HG03354 (cell line): ENCODE data around the gene FOXP1.
A peak's percentile ranks its signal among the peaks of the same experiment; 100 is the strongest.

ENCODE experiments used
- ATAC-seq: cut with Tn5 transposase; IDR thresholded peaks from one replicate; pipeline ENCODE4 v1.9.1; 2021; ENCODE audit warnings: mild to moderate bottlenecking; ENCODE audit not compliant: unreplicated experiment, poor library complexity, severe bottlenecking

Gene FOXP1

DNA sequence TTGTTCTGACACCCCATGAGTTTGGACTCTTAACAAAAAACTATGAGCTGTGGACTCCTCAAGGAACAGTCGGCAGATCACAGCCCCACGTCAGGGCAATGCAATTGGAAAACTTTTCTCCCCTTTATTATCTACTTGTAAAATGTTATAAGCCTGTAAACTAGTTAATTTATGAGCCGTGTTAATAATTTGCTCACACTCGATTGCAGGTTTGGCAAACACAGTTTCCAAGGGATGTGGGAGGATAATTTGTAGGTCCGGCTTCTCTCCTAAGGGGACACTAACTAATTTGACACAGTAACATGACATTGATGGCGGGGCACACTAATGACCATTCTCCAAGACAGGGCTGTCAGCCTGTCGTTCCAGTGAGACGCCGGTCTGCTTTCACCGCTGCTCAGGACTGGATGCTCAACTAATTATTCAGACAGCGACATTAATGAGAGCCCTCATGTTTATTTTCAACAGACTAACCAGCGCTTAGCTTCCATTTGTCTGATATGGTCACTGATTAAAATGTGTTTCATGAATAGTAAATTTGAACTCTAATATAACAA lies 222.1 kb downstream of the FOXP1 start:
- ATAC-seq, result no peak

GRCh38 chr3:71360764-71361163 lies 222.8 kb downstream of the FOXP1 start:
- ATAC-seq, result peak; percentile 83

DNA sequence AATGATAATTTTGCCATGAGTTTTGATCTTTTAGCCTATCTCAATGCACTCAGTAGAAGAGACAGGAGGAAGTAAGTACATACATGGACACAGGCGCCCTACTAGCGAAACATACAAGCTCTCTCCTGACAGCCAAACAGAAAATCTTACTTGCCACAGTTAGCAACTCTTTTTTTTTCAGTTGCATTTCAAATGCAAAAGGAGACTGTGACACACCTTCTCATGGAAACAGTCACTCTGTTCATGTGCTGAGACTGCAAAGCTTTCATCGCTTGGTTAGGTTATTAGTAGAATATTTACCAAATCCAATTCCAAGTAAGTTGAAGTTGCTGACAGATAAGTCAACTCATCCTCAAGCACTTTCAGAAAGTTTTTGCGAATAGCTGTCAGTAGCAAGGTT lies 223.3 kb downstream of the FOXP1 start:
- peak; percentile 42 for ATAC-seq

- no peak for ATAC-seq
These were observed 225.3 kb downstream of the FOXP1 start for GRCh38 chr3:71358243-71358642.

GRCh38 chr3:71356265-71356664 lies 227.3 kb downstream of the FOXP1 start:
- no peak for ATAC-seq

- ATAC-seq, result no peak
These were observed 227.7 kb downstream of the FOXP1 start for GRCh38 chr3:71355862-71356261.

DNA sequence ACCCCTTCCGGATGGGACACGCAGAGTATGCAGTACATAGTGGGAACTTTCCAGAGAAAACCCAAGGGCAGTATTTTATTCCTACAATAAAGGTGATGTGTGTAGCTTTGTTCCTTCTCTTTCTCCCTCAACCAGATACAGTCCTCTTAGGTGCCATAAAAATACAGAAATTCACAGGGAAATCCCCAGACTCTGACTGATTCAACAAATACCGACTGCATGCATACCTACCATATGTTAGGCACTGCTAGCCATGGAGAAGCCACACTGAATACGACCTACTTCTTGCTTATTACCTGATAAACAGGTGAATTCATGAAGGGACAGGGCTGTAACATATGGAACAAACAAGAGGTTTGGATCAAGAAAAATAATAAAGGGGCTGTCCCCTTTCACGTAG lies 228.5 kb downstream of the FOXP1 start:
- no peak for ATAC-seq

GRCh38 chr3:71351403-71352149 lies 232.0 kb downstream of the FOXP1 start:
- no peak for ATAC-seq

DNA sequence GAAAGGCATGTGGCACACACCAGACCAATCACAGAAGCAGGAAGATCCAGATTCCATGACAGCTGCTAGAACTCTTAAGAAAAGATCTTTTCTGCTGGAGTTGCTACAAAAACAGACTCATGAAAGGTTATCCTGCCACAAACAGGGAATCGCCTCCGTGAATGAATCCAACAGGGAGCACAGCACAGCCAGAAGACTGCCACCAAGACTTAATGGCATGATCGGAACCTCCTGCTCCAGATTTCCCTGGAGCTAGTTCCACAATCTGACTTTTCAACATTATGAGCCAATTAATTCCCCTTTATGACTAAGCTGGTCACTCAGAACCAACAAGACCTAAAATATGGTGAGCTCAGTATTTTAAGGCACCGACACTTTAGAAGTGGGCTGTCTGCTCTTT lies 232.5 kb downstream of the FOXP1 start:
- ATAC-seq, result no peak

- no peak for ATAC-seq
These were observed 234.7 kb downstream of the FOXP1 start for GRCh38 chr3:71348831-71349230.

- no peak for ATAC-seq
These were observed 235.4 kb downstream of the FOXP1 start for GRCh38 chr3:71348001-71348632.

DNA sequence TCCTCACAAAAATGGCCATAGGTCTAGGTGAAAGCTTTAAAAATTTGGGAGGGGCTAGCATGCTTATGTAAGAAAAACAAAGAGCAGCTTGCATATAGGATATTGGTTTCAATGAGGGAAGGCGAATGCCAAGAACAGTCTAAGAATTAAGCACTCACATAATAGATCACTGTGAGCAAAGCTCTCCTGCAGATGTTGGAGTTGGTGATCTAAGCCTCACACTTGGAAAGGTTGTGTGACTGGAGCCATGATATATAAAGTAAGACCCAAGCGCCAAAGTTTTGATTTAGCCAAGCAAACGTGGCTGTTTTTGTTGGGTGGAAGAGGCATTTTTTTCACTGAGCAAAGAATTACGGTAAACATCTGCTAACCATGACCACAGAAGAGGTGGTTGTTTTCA lies 237.5 kb downstream of the FOXP1 start:
- no peak for ATAC-seq

DNA sequence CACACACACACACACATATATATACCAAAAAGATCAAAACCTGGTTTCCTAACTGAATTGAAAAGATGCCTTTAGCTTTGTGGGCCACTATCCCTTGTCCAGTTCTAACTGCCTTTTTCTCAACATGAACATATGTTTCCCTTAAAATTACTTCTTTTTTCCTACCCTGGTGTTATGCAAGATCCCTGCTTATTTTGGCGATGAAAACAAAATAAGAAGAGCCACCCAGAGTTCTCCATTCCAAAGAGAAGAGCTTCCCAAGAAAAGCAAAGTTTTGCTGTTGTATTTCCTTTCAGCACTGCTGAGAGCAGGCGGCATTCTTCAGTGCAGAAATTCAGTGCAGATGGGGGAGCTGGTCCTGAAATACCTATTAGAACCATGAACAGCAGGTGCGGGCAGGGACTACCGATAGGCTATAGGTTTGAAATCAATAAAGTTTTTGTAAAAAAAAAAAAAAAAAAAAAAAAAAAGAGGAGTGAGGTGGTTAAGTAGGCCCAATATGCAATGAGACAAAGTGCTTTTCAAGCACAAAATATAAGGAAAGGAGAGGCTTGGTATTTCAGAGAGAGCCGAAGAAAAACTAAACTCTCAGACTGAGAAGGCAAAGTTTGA lies 238.0 kb downstream of the FOXP1 start:
- ATAC-seq, result no peak

- no peak for ATAC-seq
These were observed 241.8 kb downstream of the FOXP1 start for GRCh38 chr3:71341721-71342120.

GRCh38 chr3:71339049-71339448 lies 244.5 kb downstream of the FOXP1 start:
- ATAC-seq, result no peak

DNA sequence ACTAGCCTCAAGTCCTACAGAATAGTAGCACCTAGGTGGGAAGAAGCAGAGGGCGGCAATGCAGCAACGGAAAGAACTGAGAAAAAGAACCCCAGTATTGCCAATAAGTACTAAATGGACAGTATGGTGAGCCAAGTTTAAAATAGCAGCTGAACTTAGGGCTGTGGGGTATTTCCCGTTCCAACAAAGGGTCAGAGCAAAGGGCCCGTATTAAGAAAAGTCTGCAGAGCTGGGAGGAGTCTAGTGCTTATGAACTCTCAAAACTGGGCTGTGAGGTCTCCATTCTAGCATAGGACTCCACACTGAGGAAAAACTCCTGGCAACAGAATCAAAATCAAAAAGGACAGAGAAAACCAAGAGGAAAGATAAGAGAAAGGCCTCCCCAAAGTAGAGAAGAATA lies 250.7 kb downstream of the FOXP1 start:
- no peak for ATAC-seq

GRCh38 chr3:71330909-71331308 lies 252.6 kb downstream of the FOXP1 start:
- ATAC-seq, result no peak

DNA sequence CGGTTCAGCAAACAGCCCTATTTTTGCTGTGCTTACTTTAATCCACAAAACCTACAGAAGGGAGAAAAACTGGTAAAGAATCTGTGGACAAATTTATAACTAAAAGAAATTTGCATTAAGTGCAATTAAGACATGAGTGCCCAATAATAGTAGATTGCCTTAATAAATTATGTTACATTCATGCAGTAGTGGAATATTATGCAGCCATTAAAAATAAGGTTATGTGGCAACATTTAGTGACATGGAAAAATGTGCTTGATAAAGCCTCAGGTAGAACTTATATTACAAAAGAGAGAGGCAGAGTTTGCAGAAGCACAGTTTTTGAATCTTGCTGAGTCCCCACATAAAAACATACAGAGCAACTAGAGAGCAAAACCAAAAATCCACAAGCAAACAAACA lies 253.0 kb downstream of the FOXP1 start:
- no peak for ATAC-seq

GRCh38 chr3:71329817-71330216 lies 253.7 kb downstream of the FOXP1 start:
- ATAC-seq, result no peak

- ATAC-seq, result no peak
These were observed 254.6 kb downstream of the FOXP1 start for GRCh38 chr3:71328926-71329325.

DNA sequence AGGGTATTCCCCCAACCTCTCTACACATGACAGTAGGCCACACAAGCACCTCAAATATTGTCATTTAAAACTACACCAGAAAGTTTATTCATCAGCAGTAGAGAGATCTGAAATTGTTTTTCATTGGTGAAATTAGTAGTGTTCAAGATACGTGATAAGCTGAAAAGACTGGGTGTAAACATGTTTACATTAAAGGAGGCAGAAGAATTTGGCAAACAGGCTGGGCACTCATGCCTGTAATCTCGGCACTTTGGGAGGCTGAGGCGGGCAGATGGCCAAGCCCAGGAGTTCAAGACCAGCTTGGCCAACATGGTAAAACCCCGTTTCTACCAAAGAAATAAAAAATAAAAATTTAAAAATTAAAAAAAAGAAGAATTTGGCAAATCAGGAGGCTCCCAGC lies 255.6 kb downstream of the FOXP1 start:
- no peak for ATAC-seq
